GM19468 (cell line): ENCODE measurements around the gene CDK18.
"Not testable (repeated sequence)": the region's sequence is repeated elsewhere in the genome, so short reads cannot be mapped to it uniquely, and the experiment has no call there.

Source experiments
- ATAC-seq: cut with Tn5 transposase; IDR thresholded peaks from one replicate; pipeline ENCODE4 v1.9.1; 2021; ENCODE audit warnings: mild to moderate bottlenecking, moderate library complexity, moderate number of reproducible peaks; ENCODE audit not compliant: unreplicated experiment; ENCODE audit errors: extremely low read depth

The CDK18 gene

DNA sequence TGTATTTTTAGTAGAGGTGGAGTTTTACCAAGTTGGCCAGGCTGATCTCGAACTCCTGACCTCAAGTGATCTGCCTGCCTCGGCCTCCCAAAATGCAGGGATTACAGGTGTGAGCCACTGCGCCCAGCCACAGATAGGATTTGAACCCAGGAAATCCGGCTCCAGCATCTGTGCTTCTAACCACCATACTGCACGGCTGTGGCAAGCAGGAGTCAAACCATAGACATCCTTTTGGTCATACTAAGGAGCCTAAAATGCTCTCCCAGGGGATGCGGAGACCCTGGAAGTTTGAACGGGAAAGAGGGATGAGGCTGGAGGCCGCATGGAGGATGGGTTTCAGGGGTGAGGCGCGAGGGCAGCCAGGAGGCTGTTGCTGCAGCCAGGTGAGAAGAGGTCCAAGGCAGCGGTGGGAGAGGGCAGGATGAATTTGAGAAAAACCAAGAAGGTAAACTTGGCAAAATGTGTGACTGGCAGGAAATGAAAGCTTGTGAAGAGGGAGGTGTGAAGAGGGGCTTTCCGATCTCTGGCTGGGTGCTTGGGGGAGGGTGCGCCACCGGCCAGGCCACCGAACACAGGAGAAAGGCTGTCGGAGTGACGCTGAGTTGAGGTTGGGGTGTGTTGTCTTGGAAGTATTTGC is 24.0 kb upstream of the CDK18 start:
- ATAC-seq: no peak

DNA sequence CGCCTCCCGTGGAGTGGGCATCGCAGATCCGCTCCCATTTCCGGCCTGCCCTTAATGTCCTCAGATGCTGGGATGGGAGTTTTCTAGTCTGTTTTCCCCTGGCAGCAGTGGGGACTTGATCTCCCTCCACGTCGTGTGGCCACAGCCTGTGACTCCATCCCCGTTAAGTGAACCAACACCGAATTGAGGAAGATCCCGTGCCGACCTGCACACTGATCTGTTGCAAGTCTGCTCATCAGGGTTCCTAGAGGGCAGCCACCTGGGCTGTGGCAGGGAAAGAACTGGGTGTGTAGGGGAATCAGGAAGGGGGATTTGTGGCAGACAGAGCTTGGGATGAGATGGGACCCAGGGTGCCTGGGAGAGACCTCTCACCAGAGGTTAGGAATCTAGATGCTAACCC is 23.3 kb upstream of the CDK18 start:
- no peak for ATAC-seq

- ATAC-seq: no peak
Measured at GRCh38 chr1:205481629-205482151, 22.8 kb upstream of the CDK18 start.

- not testable (repeated sequence) for ATAC-seq
Measured at GRCh38 chr1:205482587-205482986, 21.9 kb upstream of the CDK18 start.

- no peak for ATAC-seq
Measured at GRCh38 chr1:205483372-205483771, 21.1 kb upstream of the CDK18 start.

- no peak for ATAC-seq
Measured at GRCh38 chr1:205484985-205485967, 19.2 kb upstream of the CDK18 start.

- no peak for ATAC-seq
Measured at GRCh38 chr1:205486258-205486657, 18.2 kb upstream of the CDK18 start.

DNA sequence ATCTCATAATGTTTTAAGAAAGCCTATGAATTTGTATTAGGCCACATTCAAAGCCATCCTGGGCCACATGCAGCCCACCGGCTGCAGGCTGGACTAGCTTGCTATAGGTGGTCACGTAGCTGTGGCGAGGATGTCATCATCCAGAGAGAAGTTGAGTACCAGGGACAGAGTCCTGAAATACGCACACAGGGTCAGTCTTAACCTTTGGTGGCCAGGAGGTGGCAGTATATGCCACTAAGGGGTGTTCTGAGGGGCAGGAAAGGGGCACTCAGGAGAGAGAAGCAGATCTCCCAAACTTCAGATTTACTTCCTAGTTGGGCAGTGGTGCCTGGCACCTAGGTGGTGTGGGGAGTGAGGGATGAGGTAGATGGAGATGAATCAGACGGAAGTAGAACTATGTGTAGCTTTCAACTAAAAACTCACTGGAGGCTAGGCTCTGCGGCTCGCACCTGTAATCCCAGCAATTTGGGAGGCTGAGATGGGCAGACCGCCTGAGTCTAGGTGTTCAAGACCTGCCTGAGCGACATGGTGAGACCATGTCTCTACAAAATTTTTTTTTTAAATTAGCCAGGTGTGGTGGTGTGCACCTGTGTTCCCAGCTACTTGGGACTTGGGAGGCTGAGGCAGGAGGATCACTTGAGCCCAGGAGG is 16.3 kb upstream of the CDK18 start:
- no peak for ATAC-seq

DNA sequence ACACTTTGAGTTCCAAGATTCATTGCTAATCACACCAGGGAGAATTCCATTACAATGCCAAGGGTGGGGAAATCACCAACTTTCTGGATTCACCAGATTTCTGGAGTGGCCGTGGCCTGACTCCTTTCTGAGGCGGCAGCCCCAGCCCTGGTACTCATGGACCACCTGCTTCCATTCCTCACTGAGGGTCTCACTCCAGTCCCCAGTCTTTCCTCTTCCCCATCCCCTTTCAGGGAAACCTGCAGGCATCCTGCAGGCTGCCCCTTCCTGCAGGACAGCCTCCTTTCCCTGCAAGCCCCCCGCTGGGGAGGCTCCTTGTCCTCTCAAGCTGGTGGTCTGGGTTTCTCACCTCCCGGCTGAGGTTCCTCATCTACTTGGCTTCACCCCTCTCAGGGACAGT is 12.7 kb upstream of the CDK18 start:
- ATAC-seq: no peak

DNA sequence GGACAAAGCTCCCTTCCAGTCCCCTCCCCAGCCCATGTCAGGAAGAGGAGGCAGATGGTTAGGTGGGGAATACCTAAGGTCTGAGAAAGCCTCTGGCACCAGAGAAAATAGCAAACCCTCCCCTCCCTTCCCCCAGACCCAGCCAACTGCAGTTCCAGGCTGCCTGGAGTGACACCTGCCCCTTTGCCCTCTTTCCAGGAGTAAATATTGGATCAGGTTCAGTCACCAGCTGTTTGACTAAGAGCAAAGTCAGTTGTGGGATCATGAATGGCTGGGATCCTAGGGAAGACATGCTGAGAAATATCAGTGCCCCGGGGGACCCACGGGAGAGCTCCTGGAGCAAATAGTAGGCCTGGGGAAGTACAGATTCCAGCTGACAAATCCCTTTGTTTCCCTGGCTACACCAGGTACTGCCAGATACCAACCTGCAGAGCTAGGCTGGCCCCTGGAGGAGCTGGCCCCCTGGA is 12.2 kb upstream of the CDK18 start:
- ATAC-seq: no peak

DNA sequence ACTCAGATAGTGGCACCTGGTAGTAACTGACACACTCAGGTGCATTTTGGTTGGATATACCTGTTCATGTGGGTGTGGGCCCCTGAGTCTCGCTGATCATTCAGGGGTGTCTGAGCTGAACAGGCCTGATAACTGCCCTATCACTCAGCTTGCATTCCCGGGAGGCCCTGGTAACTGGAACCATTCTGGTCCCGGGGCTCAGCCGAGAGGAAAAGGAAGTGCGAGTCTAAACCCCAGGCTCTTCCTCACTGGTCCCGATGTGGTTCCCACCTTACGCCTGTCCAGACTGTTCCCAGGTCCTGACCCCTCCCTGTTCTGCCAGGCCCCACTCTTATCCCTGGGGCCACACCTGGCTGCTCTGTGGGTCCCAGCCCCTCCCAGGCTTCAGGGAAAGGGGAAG is 11.7 kb upstream of the CDK18 start:
- no peak for ATAC-seq

DNA sequence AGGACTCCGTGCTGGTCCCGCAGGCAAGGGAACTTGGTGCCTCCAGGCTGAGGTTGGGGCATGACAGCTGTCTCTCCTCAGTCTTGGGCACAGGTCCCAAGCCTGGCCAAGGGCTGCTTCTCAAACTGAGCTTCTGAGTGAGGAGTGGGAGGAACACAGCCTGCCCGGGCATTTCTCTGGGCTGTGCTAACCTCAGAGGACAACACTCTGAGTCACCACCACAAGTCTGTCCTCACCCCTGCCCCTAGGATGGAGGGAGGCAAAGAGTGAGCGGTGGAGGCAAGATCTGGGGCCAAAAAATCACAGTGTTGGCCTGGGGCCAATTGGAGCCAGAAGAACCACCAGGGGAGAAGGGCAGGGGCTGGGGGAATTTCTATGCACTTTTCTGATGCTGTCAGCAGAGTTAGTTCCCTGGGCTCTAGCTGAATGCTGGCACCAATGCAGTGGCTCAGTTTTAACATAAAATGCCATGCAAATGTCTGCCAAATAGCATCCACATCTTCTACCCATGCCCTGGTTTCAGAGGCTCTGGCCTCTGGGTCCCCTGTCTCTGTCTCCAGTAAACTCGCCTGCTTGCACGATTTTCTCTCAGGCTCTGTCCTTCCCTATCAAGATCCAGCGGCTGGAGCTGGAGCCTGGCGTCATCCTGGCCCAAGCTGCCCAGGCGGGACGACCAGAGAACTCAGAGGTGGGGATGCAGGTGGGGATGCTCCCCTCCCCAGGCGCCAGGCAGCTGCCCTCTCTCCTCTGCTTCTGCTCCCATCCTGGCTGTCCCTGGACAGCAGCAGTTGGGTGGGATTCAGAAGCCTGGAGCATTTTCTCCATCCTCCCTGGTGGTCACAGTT is 11.0 kb upstream of the CDK18 start:
- no peak for ATAC-seq

DNA sequence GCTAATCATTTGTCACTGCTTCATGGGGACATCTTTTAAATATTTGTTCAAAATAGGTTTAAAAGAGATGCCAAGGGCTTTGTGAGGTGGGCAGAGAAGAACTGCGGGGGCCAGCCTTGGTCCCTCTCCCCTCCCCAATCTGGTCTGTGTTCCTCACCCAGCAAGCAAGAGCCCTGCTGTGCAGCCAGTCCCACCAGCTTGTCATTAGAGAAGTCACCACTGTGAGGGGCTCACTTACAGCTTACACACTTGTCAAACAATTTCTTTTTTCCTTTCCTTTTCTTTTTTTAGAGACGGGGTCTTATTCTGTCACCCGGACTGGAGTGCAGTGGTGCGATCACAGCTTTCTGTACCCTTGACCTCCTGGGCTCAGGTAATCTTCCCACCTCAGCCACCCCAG is 10.4 kb upstream of the CDK18 start:
- no peak for ATAC-seq

DNA sequence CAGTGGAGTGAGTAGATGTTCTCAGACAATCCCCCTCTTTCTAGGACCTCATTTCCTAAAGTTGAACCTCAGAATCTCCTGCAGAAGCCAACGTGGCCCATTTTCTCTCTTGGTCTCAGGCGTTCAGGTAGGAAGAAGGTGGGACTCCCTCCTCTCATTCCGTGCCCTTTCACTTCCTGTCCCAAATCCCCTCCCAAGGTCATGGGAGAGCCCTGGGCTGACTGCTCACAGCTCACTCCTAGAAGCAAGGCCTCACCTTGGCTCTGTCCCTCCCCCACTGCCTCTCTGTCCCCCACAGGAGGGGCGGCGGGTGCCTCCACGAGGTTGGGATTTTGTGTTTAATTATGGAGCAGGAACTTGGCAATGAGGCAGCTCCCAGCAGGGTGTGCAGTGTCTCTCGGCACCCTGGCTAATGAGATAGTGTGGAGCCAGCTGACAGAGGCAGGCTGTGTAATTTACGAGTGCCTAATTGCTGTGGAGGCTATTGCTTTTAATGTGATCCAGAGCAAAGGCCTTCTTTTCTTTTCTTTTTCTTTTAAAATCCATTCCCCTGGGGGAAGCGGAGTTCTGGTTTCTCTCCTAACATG is 9.1 kb upstream of the CDK18 start:
- no peak for ATAC-seq

GRCh38 chr1:205496661-205497060 is 7.8 kb upstream of the CDK18 start:
- no peak for ATAC-seq

- ATAC-seq: no peak
Measured at GRCh38 chr1:205497351-205497750, 7.1 kb upstream of the CDK18 start.

DNA sequence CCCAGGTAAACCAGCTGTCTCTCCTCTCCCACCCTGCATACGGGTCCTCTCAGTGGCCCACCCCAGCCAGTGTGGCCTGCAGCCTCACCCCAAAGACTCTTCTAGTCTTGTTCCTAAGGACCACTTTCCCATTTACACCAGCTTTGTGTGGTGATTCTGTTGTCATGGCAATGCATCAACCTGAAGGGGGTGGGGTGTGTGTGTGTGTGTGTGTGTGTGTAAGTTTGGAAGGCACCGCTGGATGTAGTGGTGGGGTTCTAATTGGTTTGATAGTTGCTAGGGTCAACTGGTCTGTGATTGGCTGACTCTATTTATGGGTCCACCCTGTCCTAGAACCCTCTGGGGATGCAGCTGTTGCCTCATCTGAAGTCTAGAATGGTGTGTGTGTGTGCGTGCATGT is 4.7 kb upstream of the CDK18 start:
- no peak for ATAC-seq

- ATAC-seq: no peak
Measured at GRCh38 chr1:205500240-205501233, 3.9 kb upstream of the CDK18 start.
